GM19193 (cell line): ENCODE data around the gene VPS51.

Experiments
- POLR2A ChIP-seq: IDR thresholded peaks from 4 replicates; pipeline ENCODE4 v1.6.1; 2011; ENCODE audit not compliant: insufficient read depth, insufficient read length; ENCODE audit errors: extremely low read depth

VPS51 gene

DNA sequence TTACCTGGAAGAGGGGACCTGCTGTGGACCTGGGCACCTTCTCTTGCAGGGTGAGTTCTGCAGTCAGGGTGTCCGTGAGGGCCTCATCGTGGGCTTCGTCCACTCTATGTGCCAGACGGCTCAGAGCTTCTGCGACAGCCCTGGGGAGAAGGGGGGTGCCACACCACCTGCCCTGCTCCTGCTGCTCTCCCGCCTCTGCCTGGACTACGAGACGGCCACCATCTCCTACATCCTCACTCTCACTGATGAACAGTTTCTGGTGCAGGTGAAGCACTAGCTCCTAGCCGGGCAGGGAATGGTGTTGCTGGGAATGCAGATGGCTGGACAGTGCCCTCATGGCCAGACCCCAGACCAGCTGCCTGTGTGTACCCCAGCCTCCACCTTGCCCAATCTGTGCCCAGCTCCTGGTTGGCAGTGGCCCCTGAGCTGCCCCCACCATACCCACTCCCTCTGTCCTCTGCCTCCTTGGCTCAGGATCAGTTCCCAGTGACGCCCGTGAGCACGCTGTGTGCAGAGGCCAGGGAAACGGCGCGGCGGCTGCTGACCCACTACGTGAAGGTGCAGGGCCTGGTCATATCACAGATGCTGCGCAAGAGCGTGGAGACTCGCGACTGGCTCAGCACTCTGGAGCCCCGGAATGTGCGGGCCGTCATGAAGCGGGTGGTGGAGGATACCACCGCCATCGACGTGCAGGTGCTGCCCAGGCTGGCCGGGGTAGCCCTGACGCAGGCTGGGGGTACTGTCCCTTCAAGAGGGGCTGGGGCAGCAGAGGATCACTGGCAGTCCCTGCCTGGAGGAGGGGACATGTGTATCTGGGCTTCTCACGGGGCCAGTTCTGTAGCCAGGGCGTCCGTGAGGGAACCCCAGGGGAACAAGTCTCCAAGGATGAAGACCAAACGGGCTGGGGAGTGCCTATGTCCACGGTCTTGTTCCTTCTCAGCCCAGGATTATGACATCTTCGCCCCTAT is 13.5 kb downstream of the VPS51 start:
- TF ChIP-seq POLR2A: no peak

DNA sequence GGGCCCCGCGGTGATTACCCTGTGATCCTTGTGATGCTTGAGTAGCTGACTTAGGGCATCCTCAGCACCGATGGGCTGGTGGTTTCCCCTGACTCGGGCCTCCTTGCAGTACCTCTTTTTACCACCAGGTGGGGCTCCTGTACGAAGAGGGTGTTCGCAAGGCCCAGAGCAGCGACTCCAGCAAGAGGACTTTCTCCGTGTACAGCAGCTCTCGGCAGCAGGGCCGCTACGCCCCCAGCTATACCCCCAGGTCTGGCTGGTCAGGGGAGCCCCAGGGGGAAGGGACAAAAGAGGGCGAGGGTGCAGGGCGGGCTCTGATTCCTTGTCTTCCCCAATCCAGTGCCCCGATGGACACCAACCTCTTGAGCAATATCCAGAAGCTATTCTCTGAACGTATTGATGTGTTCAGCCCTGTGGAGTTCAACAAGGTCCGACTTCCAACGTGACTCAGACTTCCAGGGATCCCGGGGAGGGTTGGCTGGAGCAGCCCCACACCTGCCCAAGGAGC is 14.4 kb downstream of the VPS51 start:
- no peak for TF ChIP-seq POLR2A

DNA sequence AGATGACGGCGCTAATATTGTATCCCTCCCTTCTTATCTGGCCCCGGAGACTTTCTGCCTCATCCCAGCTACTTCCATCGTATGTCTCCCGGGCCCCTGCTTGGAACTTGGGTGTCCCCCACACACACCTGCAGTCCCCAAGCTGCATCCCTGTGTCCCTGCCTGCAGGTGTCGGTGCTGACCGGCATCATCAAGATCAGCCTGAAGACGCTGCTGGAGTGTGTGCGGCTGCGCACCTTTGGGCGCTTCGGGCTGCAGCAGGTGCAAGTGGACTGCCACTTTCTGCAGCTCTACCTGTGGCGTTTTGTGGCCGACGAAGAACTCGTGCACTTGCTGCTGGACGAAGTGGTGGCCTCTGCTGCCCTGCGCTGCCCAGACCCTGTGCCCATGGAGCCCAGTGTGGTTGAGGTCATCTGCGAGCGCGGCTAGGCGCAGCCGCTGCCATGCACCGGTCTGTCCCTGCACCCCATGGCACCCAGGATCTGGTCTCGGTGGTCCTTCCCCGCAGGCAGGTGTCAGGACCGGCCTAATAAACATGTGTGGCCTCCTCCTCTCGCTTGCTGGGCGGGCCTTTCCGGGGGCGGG is 15.2 kb downstream of the VPS51 start:
- no peak for TF ChIP-seq POLR2A

DNA sequence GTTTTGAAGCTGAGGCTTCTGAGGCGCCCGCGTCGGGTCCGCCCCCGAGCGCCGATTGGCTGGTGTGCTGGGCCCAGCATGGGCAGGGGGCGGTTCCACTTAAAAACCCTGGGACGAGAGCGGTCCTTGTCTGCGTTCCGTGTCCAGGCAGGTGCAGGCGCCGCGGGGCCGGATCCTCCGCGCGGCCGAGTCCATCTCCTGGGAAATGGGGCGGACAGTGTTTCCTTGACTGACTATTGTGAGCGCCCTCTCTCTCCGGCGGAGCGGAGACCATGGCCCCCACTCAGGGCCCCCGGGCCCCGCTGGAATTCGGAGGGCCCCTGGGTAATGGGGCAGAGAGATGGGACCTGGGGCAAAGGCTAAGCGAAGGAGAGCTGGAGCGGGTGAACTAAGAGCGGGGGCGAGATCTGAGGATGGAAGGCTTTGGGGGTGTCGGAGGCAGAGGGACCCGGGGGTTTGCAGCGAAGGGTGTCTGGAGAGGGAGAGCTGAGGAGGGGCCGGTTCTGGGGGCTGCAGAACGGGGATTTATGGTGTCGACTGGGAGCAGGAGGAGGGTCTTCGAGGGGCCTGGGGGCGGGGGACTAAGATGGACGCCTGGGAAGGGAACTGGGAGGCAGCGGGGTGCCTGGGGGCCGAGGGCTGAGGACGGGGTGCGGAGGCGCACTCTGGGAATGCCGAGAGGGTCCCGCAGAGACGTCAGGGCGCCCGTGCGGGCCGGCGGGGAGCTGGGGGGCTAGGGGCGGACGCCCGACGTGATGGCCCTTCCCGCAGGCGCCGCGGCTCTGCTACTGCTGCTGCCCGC is 15.9 kb downstream of the VPS51 start, which contains the start of gene TM7SF2:
TSS of gene TM7SF2 (plus strand) at position 129 of the 802 bp plus-strand sequence. CDS start at position 273, 144 bp downstream.
- peak; percentile 97 for TF ChIP-seq POLR2A

DNA sequence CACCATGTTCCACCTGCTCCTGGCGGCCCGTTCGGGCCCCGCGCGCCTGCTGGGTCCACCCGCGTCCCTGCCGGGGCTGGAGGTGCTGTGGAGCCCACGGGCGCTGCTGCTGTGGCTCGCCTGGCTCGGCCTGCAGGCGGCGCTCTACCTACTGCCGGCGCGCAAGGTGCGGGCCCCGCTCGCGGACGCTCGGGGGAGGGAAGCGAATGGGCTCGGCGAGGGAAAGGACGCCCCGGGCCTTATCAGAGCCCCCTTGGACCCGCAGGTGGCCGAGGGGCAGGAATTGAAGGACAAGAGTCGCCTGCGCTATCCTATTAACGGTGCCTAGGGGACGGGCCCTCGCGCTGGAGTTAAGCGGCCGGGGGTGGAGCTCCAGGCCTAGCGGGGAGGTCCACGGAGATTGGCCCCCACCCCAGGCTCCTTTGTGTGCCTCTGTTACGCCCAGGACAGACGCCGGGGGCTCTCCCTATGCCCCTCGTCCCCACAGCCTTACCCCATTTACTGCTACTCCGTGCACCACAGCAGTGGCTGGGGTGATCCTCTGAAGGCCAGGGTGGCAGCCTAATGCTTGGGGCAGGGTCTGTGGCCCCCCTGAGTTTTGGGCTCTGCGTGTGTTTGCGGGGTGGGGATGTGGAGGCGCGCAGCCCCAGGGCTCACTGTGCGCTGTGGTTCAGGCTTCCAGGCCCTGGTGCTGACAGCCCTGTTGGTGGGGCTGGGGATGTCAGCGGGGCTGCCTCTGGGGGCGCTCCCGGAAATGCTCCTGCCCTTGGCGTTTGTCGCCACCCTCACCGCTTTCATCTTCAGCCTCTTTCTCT is 16.7 kb downstream of the VPS51 start:
- peak; percentile 15 for TF ChIP-seq POLR2A

DNA sequence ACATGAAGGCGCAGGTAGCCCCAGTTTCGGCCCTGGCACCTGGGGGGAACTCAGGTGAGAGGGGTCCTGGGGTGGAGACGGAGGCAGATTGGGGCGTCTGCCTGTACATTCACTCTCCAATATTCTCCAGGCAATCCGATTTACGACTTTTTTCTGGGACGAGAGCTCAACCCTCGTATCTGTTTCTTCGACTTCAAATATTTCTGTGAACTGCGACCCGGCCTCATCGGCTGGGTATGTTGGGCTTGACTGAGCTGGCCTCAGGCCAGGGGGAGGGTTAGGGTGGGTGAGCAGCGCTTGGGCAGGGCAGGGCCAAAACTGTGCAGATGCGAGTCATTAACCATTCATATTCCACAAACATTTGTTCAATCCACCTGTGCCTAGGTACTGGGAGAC is 17.3 kb downstream of the VPS51 start:
- no peak for TF ChIP-seq POLR2A

DNA sequence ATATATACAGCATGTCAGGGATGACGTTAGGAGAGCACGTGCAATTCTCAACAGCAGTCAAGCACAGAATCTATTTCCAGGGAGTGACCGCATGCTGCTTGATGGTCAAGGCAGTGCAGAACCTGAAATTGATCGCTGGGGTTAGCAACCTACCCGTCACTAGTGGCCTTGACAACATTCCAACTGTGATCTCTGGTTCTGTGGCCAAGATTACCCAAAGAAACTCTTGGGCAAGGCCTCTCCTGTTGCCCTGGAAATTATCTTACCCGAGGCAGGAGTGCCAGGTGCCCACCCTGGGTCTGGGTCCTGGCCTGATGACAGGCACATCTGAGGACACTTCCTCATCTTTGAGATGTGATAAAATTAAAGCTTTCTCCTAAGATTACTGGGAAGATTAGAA is 17.8 kb downstream of the VPS51 start:
- TF ChIP-seq POLR2A: no peak

DNA sequence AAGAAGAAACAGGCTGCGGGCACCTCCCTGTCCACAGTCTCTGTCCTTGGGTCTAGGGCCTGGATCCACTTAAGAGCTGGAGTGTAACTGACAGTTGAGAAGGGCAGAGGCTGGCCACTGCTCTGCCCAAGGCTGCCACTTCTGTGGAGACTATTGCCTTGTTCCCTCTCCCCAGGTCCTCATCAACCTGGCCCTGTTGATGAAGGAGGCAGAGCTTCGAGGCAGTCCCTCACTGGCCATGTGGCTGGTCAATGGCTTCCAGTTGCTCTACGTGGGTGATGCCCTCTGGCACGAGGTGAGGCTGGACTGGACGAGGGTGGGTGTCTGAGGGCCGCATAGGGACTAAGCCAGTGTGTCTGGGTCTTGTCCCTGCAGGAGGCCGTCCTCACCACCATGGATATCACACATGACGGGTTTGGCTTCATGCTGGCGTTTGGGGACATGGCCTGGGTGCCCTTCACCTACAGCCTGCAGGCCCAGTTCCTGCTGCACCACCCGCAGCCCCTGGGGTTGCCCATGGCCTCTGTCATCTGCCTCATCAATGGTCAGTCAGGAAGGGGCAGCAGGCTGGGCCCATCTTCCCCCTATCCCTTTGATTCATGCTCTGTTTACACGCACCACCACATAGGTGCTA is 18.6 kb downstream of the VPS51 start:
- TF ChIP-seq POLR2A: no peak

DNA sequence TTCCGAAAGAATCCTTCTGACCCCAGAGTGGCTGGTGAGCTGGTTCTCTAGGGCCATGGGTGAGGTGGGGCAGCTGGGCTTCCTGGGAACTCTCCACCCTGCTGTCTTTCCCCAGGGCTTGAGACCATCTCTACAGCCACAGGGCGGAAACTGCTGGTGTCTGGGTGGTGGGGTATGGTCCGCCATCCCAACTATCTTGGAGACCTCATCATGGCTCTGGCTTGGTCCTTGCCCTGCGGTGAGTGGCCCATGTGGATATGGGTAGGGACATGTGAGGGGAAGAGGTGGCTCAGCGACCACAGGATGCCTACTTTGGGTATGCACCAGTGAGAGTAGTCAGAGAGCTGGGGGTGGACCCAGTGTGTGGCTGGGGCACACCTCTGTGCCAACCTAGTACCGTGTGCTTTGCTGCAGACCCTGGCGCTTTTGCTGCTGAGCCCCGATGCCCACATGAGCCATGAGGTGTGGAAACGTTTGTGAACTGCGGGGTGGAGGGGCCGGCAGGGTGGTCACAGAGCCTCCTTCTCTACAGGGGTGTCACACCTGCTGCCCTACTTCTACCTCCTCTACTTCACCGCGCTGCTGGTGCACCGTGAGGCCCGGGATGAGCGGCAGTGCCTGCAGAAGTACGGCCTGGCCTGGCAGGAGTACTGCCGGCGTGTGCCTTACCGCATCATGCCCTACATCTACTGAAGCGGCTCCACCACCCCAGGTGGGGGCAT is 19.5 kb downstream of the VPS51 start:
- peak; percentile 25 for TF ChIP-seq POLR2A

DNA sequence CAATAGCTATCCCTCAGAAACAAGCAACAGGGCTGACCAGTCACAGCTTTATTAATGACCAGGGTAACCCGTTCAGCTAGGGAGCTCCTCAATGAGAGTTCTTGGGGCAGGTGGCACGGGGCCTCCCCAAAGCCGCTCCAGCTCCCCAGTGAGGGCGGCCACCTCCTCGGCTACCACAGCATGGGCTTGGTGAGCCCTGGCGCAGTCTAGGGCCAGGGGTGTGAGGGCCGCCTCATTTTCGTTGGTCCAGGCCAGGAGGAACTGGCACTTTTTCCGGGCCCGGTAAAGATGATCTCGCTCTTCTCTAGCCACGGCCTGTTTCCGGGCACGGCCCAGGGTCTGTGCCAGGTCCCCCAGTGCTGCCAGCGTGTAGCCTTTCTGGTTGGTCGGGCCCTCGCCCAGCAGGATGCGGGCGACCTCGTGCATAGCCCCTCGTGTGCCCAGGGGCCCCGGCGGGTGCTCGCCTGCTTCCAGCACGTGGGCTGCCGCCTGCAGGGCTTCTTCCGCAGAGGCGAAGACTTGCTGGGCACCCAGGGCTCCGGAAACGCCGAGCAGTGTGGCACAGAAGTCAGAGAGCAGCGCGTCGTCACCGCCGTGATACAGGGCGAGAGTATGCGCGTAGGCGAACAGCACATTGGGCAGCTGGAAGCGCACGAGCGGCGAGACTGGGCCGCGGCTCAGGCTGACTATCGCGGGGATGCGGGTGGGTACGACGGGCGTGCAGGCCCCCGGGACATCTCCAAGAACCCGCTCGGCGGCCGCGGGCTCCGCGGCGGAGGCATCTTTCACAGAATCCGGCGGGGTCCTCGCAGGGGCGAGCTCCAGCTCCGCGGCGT is 20.6 kb downstream of the VPS51 start:
- TF ChIP-seq POLR2A: no peak

DNA sequence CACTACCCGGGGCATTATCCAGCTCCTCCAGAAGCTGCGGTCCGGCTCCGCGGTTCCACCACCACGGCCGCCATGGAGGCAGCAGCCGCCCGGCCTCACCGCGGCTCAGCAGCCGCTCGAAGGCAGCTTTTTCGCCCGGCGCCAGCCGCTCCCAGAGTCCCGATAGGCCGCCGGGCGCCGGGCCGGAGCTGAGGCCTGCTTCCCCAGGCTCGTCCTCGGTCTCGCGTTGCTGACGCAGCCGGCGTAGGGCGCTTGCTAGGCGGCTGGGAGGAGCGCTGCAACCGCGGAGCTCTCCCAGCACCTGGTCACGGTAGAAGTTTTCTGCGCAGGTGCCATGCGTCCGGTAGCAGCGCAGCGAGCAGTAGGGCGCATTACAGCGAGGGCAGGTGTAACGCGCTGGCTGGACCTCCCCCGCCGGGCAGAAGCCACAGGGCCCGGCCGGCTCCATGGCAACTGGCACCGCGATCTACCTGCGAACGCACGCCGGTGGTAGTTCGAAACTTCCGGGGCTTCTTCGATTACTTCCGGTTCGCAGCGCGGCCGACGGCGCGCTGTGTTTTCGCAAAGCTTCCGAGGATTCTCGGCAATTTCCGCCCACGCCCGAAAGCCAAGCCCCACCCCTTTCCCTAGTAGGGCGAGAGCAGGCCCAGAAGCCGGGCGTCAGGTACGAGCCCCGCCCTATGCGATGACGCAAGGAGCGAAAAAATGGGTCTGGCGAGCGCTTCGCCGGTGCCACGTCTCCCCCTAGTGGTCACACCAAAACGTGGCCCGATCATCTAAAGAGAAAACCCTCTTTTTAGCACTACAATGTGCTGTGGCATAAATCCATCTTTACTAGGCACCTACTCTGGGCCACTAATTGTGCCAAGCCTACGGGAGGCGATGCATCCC is 21.4 kb downstream of the VPS51 start, which contains the start of gene ZNHIT2:
TSS of gene ZNHIT2 (minus strand) at position 496 of the 891 bp plus-strand sequence. CDS start at position 448, 48 bp downstream.
- TF ChIP-seq POLR2A: peak; percentile 77
